ENCODE data around the gene HIGD1A.

HIGD1A gene

GRCh38 chr3:42755681-42756578, 48.4 kb downstream of the HIGD1A start:
- DNase-seq (ENCODE audit: low spot score) = no peak

GRCh38 chr3:42753757-42754156, 50.5 kb downstream of the HIGD1A start:
- no peak for DNase-seq (ENCODE audit: low spot score)

- no peak for DNase-seq (ENCODE audit: low spot score)
These were observed 51.3 kb downstream of the HIGD1A start for GRCh38 chr3:42752961-42753360.

GRCh38 chr3:42752441-42752840, 51.8 kb downstream of the HIGD1A start:
- no peak for DNase-seq (ENCODE audit: low spot score)

GRCh38 chr3:42751609-42752008, 52.7 kb downstream of the HIGD1A start:
- DNase-seq (ENCODE audit: low spot score) = no peak

GRCh38 chr3:42750834-42751233, 53.5 kb downstream of the HIGD1A start:
- no peak for DNase-seq (ENCODE audit: low spot score)

GRCh38 chr3:42749753-42750231, 54.5 kb downstream of the HIGD1A start:
- no peak for DNase-seq (ENCODE audit: low spot score)

GRCh38 chr3:42749025-42749752, 55.1 kb downstream of the HIGD1A start:
- DNase-seq (ENCODE audit: low spot score) = no peak

- DNase-seq (ENCODE audit: low spot score) = no peak
These were observed 56.7 kb downstream of the HIGD1A start for GRCh38 chr3:42747581-42747980.

- no peak for DNase-seq (ENCODE audit: low spot score)
These were observed 57.5 kb downstream of the HIGD1A start for GRCh38 chr3:42746455-42747450.

GRCh38 chr3:42745776-42746454, 58.4 kb downstream of the HIGD1A start:
- DNase-seq (ENCODE audit: low spot score) = no peak

- no peak for DNase-seq (ENCODE audit: low spot score)
These were observed 59.0 kb downstream of the HIGD1A start for GRCh38 chr3:42745291-42745745.

- DNase-seq (ENCODE audit: low spot score) = no peak
These were observed 60.9 kb downstream of the HIGD1A start for GRCh38 chr3:42743204-42743995.

- DNase-seq (ENCODE audit: low spot score) = no peak
These were observed 61.6 kb downstream of the HIGD1A start for GRCh38 chr3:42742688-42743087.

GRCh38 chr3:42742259-42742658, 62.0 kb downstream of the HIGD1A start:
- no peak for DNase-seq (ENCODE audit: low spot score)

- no peak for DNase-seq (ENCODE audit: low spot score)
These were observed 62.5 kb downstream of the HIGD1A start for GRCh38 chr3:42741796-42742195.

- DNase-seq (ENCODE audit: low spot score) = no peak
These were observed 64.7 kb downstream of the HIGD1A start for GRCh38 chr3:42739401-42740158.

- DNase-seq (ENCODE audit: low spot score) = no peak
These were observed 67.8 kb downstream of the HIGD1A start for GRCh38 chr3:42736531-42736930.

GRCh38 chr3:42736081-42736480, 68.2 kb downstream of the HIGD1A start:
- DNase-seq (ENCODE audit: low spot score) = no peak

GRCh38 chr3:42735615-42736014, 68.7 kb downstream of the HIGD1A start:
- DNase-seq (ENCODE audit: low spot score) = peak; percentile 52
